Epidermal melanocyte (primary cell): Measurements from ENCODE around the gene SLC38A3.

Experiments
- DNase-seq: peaks from one replicate; pipeline ENCODE4 v3.0.0; 2011; ENCODE audit warnings: low spot score; ENCODE audit not compliant: insufficient read length

Gene SLC38A3

GRCh38 chr3:50168791-50169190 lies 36.3 kb upstream of the SLC38A3 start:
- DNase-seq: no peak

GRCh38 chr3:50169232-50169832 lies 35.7 kb upstream of the SLC38A3 start:
- no peak for DNase-seq

- no peak for DNase-seq
These were observed 35.2 kb upstream of the SLC38A3 start for GRCh38 chr3:50169858-50170257.

- DNase-seq: no peak
These were observed 34.4 kb upstream of the SLC38A3 start for GRCh38 chr3:50170689-50171088.

- no peak for DNase-seq
These were observed 33.4 kb upstream of the SLC38A3 start for GRCh38 chr3:50171540-50172301.

GRCh38 chr3:50172626-50173220 lies 32.3 kb upstream of the SLC38A3 start:
- no peak for DNase-seq

GRCh38 chr3:50173685-50174516 lies 31.2 kb upstream of the SLC38A3 start:
- no peak for DNase-seq

GRCh38 chr3:50174517-50174895 lies 30.6 kb upstream of the SLC38A3 start:
- no peak for DNase-seq

GRCh38 chr3:50174947-50175524 lies 30.0 kb upstream of the SLC38A3 start:
- DNase-seq: no peak

GRCh38 chr3:50177346-50177745 lies 27.7 kb upstream of the SLC38A3 start:
- no peak for DNase-seq

- no peak for DNase-seq
These were observed 25.4 kb upstream of the SLC38A3 start for GRCh38 chr3:50179710-50180109.

- DNase-seq: no peak
These were observed 23.1 kb upstream of the SLC38A3 start for GRCh38 chr3:50181985-50182384.

GRCh38 chr3:50182533-50183099 lies 22.5 kb upstream of the SLC38A3 start:
- DNase-seq: no peak

- no peak for DNase-seq
These were observed 21.3 kb upstream of the SLC38A3 start for GRCh38 chr3:50183755-50184154.

- no peak for DNase-seq
These were observed 20.7 kb upstream of the SLC38A3 start for GRCh38 chr3:50184242-50184978.

GRCh38 chr3:50185230-50185629 lies 19.8 kb upstream of the SLC38A3 start:
- DNase-seq: no peak

- DNase-seq: no peak
These were observed 19.0 kb upstream of the SLC38A3 start for GRCh38 chr3:50186096-50186495.

GRCh38 chr3:50187750-50188149 lies 17.3 kb upstream of the SLC38A3 start:
- no peak for DNase-seq

- peak; percentile 88 for DNase-seq
These were observed 15.8 kb upstream of the SLC38A3 start for GRCh38 chr3:50189274-50189673.

GRCh38 chr3:50189989-50190388 lies 15.1 kb upstream of the SLC38A3 start:
- no peak for DNase-seq
